Epithelial cell of esophagus (primary cell): ENCODE data around the gene PRDM16.
"Not testable (repeated sequence)": the region's sequence is repeated elsewhere in the genome, so short reads cannot be mapped to it uniquely, and the experiment has no call there.

Experiments
- DNase-seq: peaks from one replicate; pipeline ENCODE4 v3.0.0; 2010; ENCODE audit warnings: low read depth
- H3K4me3 ChIP-seq: 2 replicates; pipeline ENCODE4 v1.5.1; 2011; ENCODE audit warnings: mild to moderate bottlenecking, low read length, control low read depth
- TF ChIP-seq, protein P1 (sequence below): IDR thresholded peaks from 2 replicates; pipeline ENCODE4 v1.5.1; 2011; ENCODE audit warnings: low read depth, mild to moderate bottlenecking, low read length, control low read depth, inconsistent platforms; ENCODE audit not compliant: insufficient read depth; ENCODE audit errors: missing control alignments

Gene PRDM16

DNA sequence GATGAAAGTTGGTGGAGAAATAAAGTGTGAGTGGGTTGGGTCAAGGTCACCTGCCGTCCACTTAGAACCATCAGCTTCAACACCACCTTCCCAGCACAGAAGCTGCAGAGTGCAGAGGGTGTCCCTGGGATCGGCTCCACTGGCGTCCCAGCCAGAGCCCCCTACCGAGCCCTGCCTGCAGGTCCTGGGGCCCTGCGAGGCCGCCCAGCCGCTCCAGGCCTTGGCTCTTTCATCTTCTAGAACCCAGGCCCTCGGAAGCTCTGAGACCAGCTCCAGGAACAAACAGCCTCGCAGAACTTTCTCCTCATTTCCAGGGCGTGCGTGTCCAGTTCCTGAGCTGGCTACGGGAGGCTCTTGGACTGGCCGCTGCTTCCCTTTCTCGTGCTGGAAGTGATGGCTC lies 166.0 kb downstream of the PRDM16 start:
- no peak overlapping the region for H3K4me3 ChIP-seq
- DNase-seq = no peak
- TF ChIP-seq, protein P1, sequence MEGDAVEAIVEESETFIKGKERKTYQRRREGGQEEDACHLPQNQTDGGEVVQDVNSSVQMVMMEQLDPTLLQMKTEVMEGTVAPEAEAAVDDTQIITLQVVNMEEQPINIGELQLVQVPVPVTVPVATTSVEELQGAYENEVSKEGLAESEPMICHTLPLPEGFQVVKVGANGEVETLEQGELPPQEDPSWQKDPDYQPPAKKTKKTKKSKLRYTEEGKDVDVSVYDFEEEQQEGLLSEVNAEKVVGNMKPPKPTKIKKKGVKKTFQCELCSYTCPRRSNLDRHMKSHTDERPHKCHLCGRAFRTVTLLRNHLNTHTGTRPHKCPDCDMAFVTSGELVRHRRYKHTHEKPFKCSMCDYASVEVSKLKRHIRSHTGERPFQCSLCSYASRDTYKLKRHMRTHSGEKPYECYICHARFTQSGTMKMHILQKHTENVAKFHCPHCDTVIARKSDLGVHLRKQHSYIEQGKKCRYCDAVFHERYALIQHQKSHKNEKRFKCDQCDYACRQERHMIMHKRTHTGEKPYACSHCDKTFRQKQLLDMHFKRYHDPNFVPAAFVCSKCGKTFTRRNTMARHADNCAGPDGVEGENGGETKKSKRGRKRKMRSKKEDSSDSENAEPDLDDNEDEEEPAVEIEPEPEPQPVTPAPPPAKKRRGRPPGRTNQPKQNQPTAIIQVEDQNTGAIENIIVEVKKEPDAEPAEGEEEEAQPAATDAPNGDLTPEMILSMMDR = no peak

DNA sequence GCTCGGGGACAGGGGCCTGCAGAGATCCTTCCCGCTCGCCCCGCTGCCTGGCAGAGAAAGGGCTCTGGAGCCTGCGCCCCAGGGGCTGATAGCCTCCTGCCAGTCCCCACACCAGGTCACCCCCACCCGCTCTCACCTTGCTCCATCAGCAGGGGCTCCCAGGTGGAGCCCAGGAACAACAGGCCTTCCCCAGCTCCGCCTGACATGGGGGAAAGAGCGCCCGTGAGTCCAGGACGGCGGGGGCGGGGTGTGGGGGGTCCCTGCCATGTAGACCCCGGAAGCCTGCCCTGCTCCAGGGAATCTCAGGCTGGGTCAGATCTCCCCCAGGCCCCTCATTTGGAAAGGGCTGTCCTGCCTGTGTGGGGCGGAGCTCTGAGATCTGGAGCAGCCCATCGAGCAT lies 166.5 kb downstream of the PRDM16 start:
- no peak overlapping the region for H3K4me3 ChIP-seq
- TF ChIP-seq, protein P1 = no peak
- DNase-seq = no peak

DNA sequence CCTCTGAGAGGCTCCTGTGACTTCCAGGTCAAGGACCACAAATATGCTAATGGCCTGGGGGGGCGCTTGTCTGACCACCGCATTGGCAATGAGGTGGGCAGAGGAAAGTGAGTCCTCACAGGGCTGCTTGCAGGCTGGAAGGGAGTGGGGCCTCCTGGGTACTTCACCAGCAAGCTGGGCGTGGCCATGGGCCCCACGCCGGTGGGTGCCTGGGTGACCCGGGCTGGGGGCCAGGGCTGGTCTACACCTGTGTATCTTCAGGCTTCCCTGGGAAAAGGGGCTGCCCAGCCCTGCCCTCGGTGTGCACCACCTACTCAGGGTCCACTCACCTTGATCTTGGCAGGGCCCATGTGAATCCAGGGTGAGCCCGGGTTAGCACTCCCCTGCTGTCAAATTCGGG lies 167.4 kb downstream of the PRDM16 start:
- TF ChIP-seq, protein P1 = no peak
- no peak for DNase-seq
- H3K4me3 ChIP-seq = no peak overlapping the region

DNA sequence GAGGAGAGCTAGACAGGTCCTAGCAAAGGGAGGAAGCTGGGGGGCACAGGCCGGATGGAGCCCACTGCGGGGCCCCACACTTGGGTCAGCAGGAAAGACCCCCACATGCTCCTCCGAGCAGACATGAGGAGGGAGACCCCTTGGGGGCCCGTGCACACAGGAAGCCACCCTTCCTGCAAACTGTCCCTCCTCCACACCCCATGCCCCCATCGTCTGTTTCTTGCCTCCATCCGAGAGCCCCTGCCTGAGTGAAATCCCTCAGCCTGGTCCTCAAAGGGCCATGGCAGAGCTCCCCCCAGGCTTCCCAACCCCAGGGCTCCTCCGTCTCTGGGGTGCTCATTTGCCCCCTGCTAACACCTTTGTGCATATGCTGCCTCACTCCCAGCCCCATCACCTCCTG lies 168.0 kb downstream of the PRDM16 start:
- no peak for DNase-seq
- TF ChIP-seq, protein P1 = no peak

DNA sequence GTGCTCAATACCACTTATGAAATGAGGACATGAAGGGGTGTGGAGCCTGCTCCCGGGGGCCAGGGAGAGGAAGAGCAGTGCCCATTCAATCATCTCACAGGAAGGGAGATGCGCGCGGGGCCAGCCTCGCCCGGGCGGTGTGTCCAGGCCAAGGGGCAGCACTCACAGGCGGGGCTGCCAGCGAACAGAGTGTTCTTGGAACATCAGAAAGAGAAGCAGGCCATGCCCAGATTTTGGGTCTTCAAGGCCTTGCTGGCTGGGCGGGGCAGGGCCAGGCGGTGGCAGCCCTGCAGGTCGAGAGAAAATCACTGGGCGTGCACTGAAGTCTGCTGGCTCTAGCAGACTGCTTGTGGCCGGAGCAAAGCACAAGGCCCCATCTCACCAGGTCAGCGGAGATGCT lies 168.6 kb downstream of the PRDM16 start:
- no peak for DNase-seq
- TF ChIP-seq, protein P1 = no peak

More for the DNA sequence above, 168.0 kb downstream of the PRDM16 start:
- no peak overlapping the region for H3K4me3 ChIP-seq

DNA sequence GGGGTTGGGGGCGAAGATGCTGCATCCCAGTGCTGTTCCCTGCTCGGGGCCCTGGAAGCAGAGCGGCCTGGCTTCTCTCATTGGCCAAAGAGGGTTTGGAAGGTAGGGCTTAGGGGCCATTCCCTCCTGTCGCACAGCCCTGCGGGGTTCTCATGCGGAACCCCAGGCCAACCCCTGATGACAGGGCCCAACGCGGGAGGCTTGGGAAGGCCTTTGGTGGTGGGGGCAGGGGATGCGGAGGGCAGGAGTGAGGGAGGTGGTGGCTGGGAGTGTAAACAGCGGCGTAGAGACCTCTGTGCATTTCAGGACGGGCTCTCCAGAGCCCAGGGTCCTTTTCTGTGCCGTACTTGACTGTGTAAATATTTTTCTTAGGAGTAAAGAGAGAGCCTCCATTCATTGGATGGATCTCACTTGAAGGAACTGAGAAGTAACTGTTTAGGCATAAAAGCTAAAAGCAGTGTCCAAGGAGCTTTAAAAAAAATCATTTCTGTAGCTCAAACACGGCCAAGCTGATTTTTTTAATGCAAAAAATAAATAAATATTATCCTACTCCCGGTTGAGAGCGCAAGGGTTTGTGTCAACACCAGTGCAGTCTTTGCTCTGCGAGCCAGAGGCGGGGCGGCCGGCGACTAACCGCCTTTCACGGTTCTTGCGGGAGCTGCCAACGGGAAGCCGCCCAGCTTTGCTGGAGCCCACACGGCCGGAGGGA lies 169.1 kb downstream of the PRDM16 start:
- H3K4me3 ChIP-seq = no peak overlapping the region
- TF ChIP-seq, protein P1 = no peak
- no peak for DNase-seq

More for the DNA sequence above, 168.6 kb downstream of the PRDM16 start:
- no peak overlapping the region for H3K4me3 ChIP-seq

DNA sequence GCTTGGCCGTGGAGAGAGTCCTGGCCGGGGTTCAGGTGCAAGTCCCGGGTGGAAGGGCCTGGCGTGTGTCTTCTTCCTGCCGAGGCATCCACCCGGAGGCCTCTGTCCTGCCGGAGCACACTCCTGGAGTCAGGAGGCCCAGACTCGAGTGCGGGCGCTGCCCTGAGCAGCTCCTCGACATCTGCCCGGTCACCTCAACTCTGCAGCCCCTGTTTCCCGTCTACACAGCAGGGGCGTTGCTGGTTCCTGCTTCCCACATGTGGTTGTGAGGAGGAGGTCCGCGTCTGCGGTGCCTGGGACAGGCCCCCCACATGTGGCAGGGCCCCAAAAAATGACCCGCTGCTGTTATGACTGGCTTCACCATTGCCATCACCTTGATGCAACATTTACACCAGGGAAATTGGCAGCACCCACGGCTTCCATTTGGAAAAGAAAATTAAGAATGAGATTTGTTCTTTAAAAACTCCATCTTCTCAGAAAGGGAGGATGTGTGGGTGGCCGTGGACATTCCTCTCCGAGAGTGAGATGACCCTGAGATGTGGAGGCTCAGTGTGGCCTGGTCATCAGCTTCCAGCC lies 169.8 kb downstream of the PRDM16 start:
- TF ChIP-seq, protein P1 = no peak

DNA sequence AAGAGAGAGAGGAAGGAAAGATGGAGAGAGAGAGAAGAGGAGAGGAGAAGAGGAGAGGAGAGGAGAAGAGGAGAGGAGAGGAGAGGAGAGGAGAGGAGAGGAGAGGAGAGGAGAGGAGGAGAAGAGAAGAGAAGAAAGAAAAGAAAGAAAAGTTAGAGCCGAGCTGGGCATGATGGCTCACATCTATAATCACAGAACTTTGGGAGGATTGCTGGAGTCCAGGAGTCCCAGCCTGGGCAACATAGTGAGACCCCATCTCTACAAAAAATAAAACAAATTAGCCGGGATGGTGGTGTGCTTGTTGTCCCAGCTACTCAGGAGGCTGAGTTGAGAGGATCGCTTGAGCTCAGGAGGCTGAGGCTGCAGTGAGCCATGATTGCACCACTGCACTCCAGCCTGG lies 171.0 kb downstream of the PRDM16 start:
- not testable (repeated sequence) for H3K4me3 ChIP-seq, DNase-seq

More for the DNA sequence above, 169.8 kb downstream of the PRDM16 start:
- no peak for DNase-seq
- H3K4me3 ChIP-seq = no peak overlapping the region
